Tibial nerve (tissue), 4 donors: ENCODE data around the gene GJB2.
A peak's percentile ranks its signal among the peaks of the same experiment; 100 is the strongest.

Experiments used
- EP300 ChIP-seq, 2 donors: sonication (generic); formaldehyde crosslinking; IDR thresholded peaks; one replicate each; pipeline ENCODE4 v1.6.1; 2017; ENCODE audit warnings: antibody characterized with exemption in 2 of 2, mild to moderate bottlenecking in 1 of 2
- POLR2A ChIP-seq, 2 donors: fragments of 450-650 bp; IDR thresholded peaks; one replicate each; pipeline ENCODE4 v1.6.1; 2017; ENCODE audit warnings: antibody characterized with exemption in 2 of 2, mild to moderate bottlenecking in 2 of 2, moderate library complexity in 2 of 2
- TF ChIP-seq, protein P1 (sequence below), 5 experiments: fragments of 200-600 bp in 3 of 5; fragments of 450-650 bp in 2 of 5; sonication (generic) in 3 of 5; IDR thresholded peaks; one replicate each; pipeline ENCODE4 v1.5.1; 2016 to 2019; ENCODE audit warnings: antibody characterized with exemption in 5 of 5, mild to moderate bottlenecking in 3 of 5, moderate library complexity in 2 of 5

DNA sequence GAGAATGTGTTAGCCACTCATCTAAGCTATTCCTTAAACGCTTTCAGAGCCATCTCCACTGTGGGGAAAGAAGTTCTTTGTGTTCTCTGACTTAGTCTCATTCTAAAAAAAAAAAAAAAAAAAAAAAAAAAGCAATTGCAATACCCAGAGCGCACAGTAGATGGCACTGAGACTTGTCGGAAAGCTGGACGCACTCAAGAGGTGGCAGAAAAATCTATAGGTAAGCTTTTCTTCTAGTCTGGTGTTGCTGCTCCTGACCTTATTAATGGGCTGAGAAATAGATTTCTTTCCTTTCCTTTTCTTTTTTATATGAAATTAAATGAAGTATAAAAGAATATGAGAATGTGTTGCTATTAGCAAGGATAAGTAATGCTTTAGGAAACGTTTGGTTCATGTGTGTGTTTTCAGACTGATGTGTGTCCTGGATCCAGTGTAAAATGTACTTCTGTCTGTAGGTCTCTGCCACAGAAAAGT lies 4.7 kb upstream of the GJB2 start:
- TF ChIP-seq, protein P1, sequence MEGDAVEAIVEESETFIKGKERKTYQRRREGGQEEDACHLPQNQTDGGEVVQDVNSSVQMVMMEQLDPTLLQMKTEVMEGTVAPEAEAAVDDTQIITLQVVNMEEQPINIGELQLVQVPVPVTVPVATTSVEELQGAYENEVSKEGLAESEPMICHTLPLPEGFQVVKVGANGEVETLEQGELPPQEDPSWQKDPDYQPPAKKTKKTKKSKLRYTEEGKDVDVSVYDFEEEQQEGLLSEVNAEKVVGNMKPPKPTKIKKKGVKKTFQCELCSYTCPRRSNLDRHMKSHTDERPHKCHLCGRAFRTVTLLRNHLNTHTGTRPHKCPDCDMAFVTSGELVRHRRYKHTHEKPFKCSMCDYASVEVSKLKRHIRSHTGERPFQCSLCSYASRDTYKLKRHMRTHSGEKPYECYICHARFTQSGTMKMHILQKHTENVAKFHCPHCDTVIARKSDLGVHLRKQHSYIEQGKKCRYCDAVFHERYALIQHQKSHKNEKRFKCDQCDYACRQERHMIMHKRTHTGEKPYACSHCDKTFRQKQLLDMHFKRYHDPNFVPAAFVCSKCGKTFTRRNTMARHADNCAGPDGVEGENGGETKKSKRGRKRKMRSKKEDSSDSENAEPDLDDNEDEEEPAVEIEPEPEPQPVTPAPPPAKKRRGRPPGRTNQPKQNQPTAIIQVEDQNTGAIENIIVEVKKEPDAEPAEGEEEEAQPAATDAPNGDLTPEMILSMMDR (IDR thresholded peaks at IDR 0.05): peak in 4 of 5 experiments; percentile 46 to 75 (median 62)
- TF ChIP-seq POLR2A (IDR thresholded peaks at IDR 0.05) (no peak), EP300 (IDR thresholded peaks at IDR 0.05) (no peak)
